Astrocyte (in vitro differentiated cells and primary cell): Measurements from ENCODE around the gene GDF11. TPM values are rescaled to one million over a fixed set of nuclear protein-coding genes. Genes with fewer than 3 reads are reported as not detected.

Experiments used
- DNase-seq: peaks from one replicate; pipeline ENCODE4 v3.0.0-alpha.2; 2010; ENCODE audit warnings: low read depth
- FAIRE-seq: peaks from 2 replicates; lab custom pipeline; 2011; peaks lifted over from hg19 to GRCh38; lab: Jason Lieb, UNC
- H2AFZ ChIP-seq: 2 replicates; pipeline ENCODE4 v1.6.0; 2012; ENCODE audit warnings: low read depth, low read length, inconsistent platforms
- H3K27ac ChIP-seq: 2 replicates; pipeline ENCODE4 v1.5.1; 2011; ENCODE audit warnings: low read depth, low read length, inconsistent platforms
- H3K27me3 ChIP-seq: 2 replicates; pipeline ENCODE4 v1.6.0; 2011; ENCODE audit warnings: low read length, inconsistent platforms; ENCODE audit not compliant: insufficient read depth
- H3K36me3 ChIP-seq: 2 replicates; pipeline ENCODE4 v1.5.1; 2011; ENCODE audit warnings: low read length, inconsistent platforms; ENCODE audit not compliant: insufficient read depth
- H3K4me1 ChIP-seq: 2 replicates; pipeline ENCODE4 v1.5.1; 2011; ENCODE audit warnings: low read length, inconsistent platforms; ENCODE audit not compliant: insufficient read depth
- H3K4me2 ChIP-seq: 2 replicates; pipeline ENCODE4 v1.6.0; 2012; ENCODE audit warnings: low read length, inconsistent platforms
- H3K4me3 ChIP-seq: 2 replicates; pipeline ENCODE4 v1.5.1; 2011; ENCODE audit warnings: low read depth, mild to moderate bottlenecking, low read length, inconsistent platforms; ENCODE audit not compliant: insufficient read depth
- H3K79me2 ChIP-seq: 2 replicates; pipeline ENCODE4 v1.6.0; 2012; ENCODE audit warnings: mild to moderate bottlenecking, low read length, inconsistent platforms; ENCODE audit not compliant: insufficient read depth
- H3K9ac ChIP-seq: 2 replicates; pipeline ENCODE4 v1.6.0; 2012; ENCODE audit warnings: mild to moderate bottlenecking, low read length, inconsistent platforms
- H3K9me3 ChIP-seq: 2 replicates; pipeline ENCODE4 v1.5.1; 2012; ENCODE audit warnings: low read depth, mild to moderate bottlenecking, low read length, inconsistent platforms; ENCODE audit not compliant: insufficient read depth
- H4K20me1 ChIP-seq: 2 replicates; pipeline ENCODE4 v1.6.0; 2012; ENCODE audit warnings: low read length, inconsistent platforms; ENCODE audit not compliant: insufficient read depth
- H3K27ac Mint-ChIP-seq: one replicate; pipeline ENCODE4 v1.8.0; 2021; ENCODE audit warnings: mild to moderate bottlenecking, mixed read lengths; ENCODE audit not compliant: unreplicated experiment
- H3K27me3 Mint-ChIP-seq: one replicate; pipeline ENCODE4 v1.8.0; 2021; ENCODE audit warnings: low read depth, mixed read lengths; ENCODE audit not compliant: unreplicated experiment
- H3K36me3 Mint-ChIP-seq: one replicate; pipeline ENCODE4 v1.8.0; 2021; ENCODE audit warnings: low read depth, mixed read lengths; ENCODE audit not compliant: unreplicated experiment
- H3K4me1 Mint-ChIP-seq: one replicate; pipeline ENCODE4 v1.8.0; 2021; ENCODE audit warnings: low read depth, mixed read lengths; ENCODE audit not compliant: unreplicated experiment
- H3K4me3 Mint-ChIP-seq: one replicate; pipeline ENCODE4 v1.8.0; 2021; ENCODE audit warnings: mild to moderate bottlenecking, moderate library complexity, mixed read lengths; ENCODE audit not compliant: unreplicated experiment
- H3K9me3 Mint-ChIP-seq: one replicate; pipeline ENCODE4 v1.8.0; 2021; ENCODE audit warnings: mild to moderate bottlenecking, mixed read lengths; ENCODE audit not compliant: unreplicated experiment
- CTCF ChIP-seq: IDR thresholded peaks from 2 replicates; pipeline ENCODE4 v1.5.1; 2011; ENCODE audit warnings: low read depth, mild to moderate bottlenecking, inconsistent platforms, low read length, moderate library complexity; ENCODE audit not compliant: insufficient read depth
- EZH2 ChIP-seq: IDR thresholded peaks from 2 replicates; pipeline ENCODE4 v1.6.1; 2012; ENCODE audit warnings: mild to moderate bottlenecking, low read length, inconsistent platforms; ENCODE audit not compliant: insufficient read depth
- total RNA-seq: library from RNA; stranded (reverse); gene quantifications from 2 replicates; pipeline ENCODE4 v1.2.1, GENCODE V29; 2021

GDF11 gene
- total RNA-seq, 1 donor from 2014 or later: 28.9 TPM

DNA sequence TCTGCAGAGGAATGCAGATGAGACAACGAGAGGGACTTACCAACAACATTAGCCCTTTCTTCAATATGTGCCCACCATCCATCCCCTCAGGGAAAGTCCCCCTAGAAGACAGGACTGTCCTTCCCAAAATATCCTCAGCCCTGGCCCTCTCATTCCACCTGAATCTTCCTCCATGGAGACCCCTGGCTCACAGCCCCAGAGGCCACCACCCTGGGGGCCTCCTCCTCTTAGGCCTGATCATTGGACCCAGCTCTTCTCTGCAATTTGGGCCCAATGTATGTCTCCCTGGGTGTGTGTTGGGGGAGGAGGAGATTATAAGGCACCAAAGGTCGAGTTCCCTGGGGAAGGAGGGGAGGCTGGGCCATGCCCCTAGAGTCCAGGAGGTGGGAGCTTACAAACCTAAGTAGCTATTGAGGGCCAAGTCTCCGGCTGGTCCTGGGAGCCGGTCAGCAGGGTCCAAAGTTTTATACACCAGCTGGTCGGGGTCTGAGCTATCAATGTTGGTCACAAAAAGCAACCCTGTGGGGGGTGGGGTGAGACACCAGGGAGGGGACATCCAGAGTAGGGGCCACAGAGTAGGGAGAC lies 43.4 kb upstream of the GDF11 start:
- H3K27ac Mint-ChIP-seq: no peak overlapping the region
- H3K9me3 ChIP-seq: no peaks in the 10 kb centered on the region
- H3K4me3 Mint-ChIP-seq: no peak overlapping the region
- no peak overlapping the region for H2AFZ ChIP-seq
- DNase-seq (no peak), FAIRE-seq (no peak)
- H3K79me2 ChIP-seq: peaks cover 20% of the 10 kb centered on the region
- TF ChIP-seq CTCF (no peak), EZH2 (no peak)
- peaks cover 9% of the 10 kb centered on the region for H3K4me1 Mint-ChIP-seq
- no peaks in the 10 kb centered on the region for H3K27me3 ChIP-seq
- no peaks in the 10 kb centered on the region for H3K36me3 ChIP-seq
- H4K20me1 ChIP-seq: peaks cover 4% of the 10 kb centered on the region
- peaks cover 4% of the 10 kb centered on the region for H3K4me1 ChIP-seq
- H3K4me3 ChIP-seq: no peak overlapping the region
- H3K27ac ChIP-seq: no peak overlapping the region
- H3K4me2 ChIP-seq: no peak overlapping the region
- peaks cover 11% of the 10 kb centered on the region for H3K27me3 Mint-ChIP-seq
- H3K9ac ChIP-seq: no peak overlapping the region
- H3K36me3 Mint-ChIP-seq: peaks cover 9% of the 10 kb centered on the region
- no peaks in the 10 kb centered on the region for H3K9me3 Mint-ChIP-seq

DNA sequence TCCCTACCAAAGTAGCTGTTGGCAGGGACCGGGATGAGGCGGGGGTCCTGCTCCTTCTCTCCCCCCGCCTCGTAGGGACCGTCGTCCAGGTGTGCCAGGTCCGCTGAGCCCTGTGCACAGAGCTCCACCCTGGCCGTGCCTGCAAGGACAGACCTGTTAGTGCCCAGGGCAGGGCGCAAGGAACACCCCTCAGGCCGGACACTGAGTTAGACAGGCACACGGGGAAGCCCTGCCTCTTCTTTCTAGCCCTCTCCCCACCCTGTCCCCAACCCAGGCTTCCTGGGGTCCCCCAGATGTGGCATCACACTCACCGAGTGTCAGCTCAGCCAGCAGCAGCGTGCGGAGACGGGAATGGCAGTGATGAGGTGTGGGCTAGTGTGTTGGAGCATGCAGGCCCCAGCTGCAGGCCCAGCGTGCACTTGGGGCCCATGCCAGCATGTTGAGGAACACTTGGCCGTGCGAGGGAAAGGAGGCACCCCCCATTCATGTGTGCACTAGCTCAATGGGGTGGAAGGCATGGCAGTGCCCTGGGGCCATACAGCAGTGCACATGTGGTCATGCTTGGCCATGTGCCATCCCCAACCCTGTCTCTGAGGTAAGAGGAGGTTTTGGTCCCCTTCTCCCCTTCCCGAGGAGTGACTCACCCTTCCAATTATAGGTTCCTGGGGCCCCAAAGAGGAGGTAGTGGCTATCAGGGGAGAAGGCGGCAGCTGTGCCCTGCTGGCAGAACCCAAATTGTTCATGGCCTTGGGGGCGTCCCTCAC lies 42.5 kb upstream of the GDF11 start:
- DNase-seq (no peak), FAIRE-seq (no peak)
- peaks cover 11% of the 10 kb centered on the region for H3K4me1 Mint-ChIP-seq
- Histone ChIP-seq H3K4me3 (no peak overlapping the region), H4K20me1 (peaks cover 4% of the 10 kb centered on the region), H3K9me3 (no peaks in the 10 kb centered on the region), H3K27ac (no peak overlapping the region), H2AFZ (no peak overlapping the region), H3K9ac (no peak overlapping the region), H3K4me2 (no peak overlapping the region), H3K27me3 (no peaks in the 10 kb centered on the region), H3K36me3 (no peaks in the 10 kb centered on the region), H3K79me2 (peaks cover 22% of the 10 kb centered on the region), H3K4me1 (peaks cover 4% of the 10 kb centered on the region)
- H3K36me3 Mint-ChIP-seq: peaks cover 6% of the 10 kb centered on the region
- TF ChIP-seq EZH2 (no peak), CTCF (no peak)
- H3K9me3 Mint-ChIP-seq: no peaks in the 10 kb centered on the region
- peaks cover 11% of the 10 kb centered on the region for H3K27me3 Mint-ChIP-seq
- H3K27ac Mint-ChIP-seq: no peak overlapping the region
- no peak overlapping the region for H3K4me3 Mint-ChIP-seq

- Histone ChIP-seq H3K27ac (no peak overlapping the region), H3K79me2 (peaks cover 37% of the 10 kb centered on the region)
- H3K4me3 Mint-ChIP-seq: no peak overlapping the region
Observed at GRCh38 chr12:55702861-55703260, 40.1 kb upstream of the GDF11 start.

More at GRCh38 chr12:55702861-55703260, 40.1 kb upstream of the GDF11 start:
- H3K4me1 Mint-ChIP-seq: peaks cover 11% of the 10 kb centered on the region
- no peaks in the 10 kb centered on the region for H3K27me3 ChIP-seq
- no peak for FAIRE-seq
- H3K9me3 ChIP-seq: no peaks in the 10 kb centered on the region
- peaks cover 12% of the 10 kb centered on the region for H3K4me1 ChIP-seq
- no peak for DNase-seq
- TF ChIP-seq EZH2 (no peak), CTCF (no peak)
- H3K36me3 ChIP-seq: no peaks in the 10 kb centered on the region
- H3K27ac Mint-ChIP-seq: no peak overlapping the region
- peaks cover 3% of the 10 kb centered on the region for H3K36me3 Mint-ChIP-seq
- no peak overlapping the region for H3K9ac ChIP-seq
- H4K20me1 ChIP-seq: peaks cover 4% of the 10 kb centered on the region
- no peak overlapping the region for H2AFZ ChIP-seq
- no peaks in the 10 kb centered on the region for H3K9me3 Mint-ChIP-seq
- H3K4me3 ChIP-seq: no peak overlapping the region
- H3K27me3 Mint-ChIP-seq: peaks cover 7% of the 10 kb centered on the region
- no peak overlapping the region for H3K4me2 ChIP-seq
